ENCODE data around the gene GAK. TPM values are rescaled to one million over a fixed set of nuclear protein-coding genes. Genes with fewer than 3 reads are reported as not detected.

GAK gene
- total RNA-seq, 1 experiment from 2014 or later = 86.6 TPM

DNA sequence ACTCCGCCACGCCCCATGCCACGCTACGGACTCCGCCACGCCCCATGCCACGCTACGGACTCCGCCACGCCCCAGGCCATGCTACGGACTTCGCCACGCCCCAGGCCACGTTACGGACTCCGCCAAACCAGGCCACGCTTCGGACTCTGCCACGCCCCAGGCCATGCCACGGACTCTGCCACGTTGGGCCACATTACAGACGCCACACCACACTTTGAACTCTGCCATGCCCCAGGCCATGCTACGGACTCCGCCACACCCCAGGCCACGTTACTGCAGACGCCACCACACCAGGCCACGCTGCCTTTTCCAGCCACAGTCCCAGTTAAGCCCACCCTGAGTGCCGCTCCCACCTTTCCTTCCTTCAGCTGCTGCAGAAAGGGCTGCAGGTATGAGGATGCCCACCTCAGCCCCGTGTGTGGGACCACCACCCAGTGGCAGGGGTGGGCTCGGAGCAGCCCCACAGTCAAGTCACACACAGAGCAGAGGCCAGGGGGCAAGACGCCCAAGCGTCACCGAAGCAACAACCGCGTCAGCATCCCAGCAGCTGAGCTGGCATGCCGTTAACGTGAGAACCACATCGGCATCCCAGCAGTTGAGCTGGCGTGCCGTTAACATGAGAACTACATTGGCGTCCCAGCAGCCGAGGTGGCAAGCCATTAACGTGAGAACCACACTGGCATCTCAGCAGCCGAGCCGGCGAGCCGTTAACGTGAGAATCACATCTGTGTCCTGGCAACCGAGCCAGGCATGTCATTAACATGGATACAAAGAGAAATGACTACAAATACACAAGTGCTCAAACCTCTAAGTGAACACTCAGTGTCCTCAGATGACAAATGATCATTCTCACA is 26.4 kb downstream of the GAK start:
- POLR2A ChIA-PET = no interaction called here
- TF ChIP-seq POLR2AphosphoS5 (IDR thresholded peaks at IDR 0.05; ENCODE audit: low read depth, low read length) = no peak
- TF ChIP-seq, protein P1, sequence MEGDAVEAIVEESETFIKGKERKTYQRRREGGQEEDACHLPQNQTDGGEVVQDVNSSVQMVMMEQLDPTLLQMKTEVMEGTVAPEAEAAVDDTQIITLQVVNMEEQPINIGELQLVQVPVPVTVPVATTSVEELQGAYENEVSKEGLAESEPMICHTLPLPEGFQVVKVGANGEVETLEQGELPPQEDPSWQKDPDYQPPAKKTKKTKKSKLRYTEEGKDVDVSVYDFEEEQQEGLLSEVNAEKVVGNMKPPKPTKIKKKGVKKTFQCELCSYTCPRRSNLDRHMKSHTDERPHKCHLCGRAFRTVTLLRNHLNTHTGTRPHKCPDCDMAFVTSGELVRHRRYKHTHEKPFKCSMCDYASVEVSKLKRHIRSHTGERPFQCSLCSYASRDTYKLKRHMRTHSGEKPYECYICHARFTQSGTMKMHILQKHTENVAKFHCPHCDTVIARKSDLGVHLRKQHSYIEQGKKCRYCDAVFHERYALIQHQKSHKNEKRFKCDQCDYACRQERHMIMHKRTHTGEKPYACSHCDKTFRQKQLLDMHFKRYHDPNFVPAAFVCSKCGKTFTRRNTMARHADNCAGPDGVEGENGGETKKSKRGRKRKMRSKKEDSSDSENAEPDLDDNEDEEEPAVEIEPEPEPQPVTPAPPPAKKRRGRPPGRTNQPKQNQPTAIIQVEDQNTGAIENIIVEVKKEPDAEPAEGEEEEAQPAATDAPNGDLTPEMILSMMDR (IDR thresholded peaks at IDR 0.05) = no peak
- TF ChIP-seq SIN3A (IDR thresholded peaks at IDR 0.05; ENCODE audit: borderline replicate concordance, insufficient read depth, low read depth, low read length) = no peak
- no peak for TF ChIP-seq TCF7L2 (IDR thresholded peaks at IDR 0.05; ENCODE audit: low read depth, low read length)
- TF ChIP-seq, protein P2, sequence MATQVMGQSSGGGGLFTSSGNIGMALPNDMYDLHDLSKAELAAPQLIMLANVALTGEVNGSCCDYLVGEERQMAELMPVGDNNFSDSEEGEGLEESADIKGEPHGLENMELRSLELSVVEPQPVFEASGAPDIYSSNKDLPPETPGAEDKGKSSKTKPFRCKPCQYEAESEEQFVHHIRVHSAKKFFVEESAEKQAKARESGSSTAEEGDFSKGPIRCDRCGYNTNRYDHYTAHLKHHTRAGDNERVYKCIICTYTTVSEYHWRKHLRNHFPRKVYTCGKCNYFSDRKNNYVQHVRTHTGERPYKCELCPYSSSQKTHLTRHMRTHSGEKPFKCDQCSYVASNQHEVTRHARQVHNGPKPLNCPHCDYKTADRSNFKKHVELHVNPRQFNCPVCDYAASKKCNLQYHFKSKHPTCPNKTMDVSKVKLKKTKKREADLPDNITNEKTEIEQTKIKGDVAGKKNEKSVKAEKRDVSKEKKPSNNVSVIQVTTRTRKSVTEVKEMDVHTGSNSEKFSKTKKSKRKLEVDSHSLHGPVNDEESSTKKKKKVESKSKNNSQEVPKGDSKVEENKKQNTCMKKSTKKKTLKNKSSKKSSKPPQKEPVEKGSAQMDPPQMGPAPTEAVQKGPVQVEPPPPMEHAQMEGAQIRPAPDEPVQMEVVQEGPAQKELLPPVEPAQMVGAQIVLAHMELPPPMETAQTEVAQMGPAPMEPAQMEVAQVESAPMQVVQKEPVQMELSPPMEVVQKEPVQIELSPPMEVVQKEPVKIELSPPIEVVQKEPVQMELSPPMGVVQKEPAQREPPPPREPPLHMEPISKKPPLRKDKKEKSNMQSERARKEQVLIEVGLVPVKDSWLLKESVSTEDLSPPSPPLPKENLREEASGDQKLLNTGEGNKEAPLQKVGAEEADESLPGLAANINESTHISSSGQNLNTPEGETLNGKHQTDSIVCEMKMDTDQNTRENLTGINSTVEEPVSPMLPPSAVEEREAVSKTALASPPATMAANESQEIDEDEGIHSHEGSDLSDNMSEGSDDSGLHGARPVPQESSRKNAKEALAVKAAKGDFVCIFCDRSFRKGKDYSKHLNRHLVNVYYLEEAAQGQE (IDR thresholded peaks at IDR 0.05; ENCODE audit: insufficient read depth in 1 of 2, low read depth in 2 of 2, low read length in 1 of 2) = no peak
- CTCF ChIA-PET = no interaction called here
- DNase-seq (ENCODE audit: low read depth, low spot score) (no peak), ATAC-seq (no peak)
- BruUV-seq (replicated peaks) = no TSS peak
- in situ Hi-C loops (cut with HindIII; ENCODE audit: low pct_unique_long_range_greater_than_20kb, low sequenced_read_pairs) (no loop called here), intact Hi-C loops (cut with micrococcal nuclease; ENCODE audit: unreplicated experiment) (no loop called here)
- Histone ChIP-seq H3K4me1 (ENCODE audit: control insufficient read depth, insufficient read depth, low read length) (no peaks in the 10 kb centered on the region), H3K9me3 (ENCODE audit: control insufficient read depth, insufficient read depth, low read depth, low read length) (no peaks in the 10 kb centered on the region), H3K27ac (ENCODE audit: low read length) (no peak overlapping the region), H3K36me3 (ENCODE audit: control insufficient read depth, insufficient read depth, low read length) (no peaks in the 10 kb centered on the region), H3K4me3 (ENCODE audit: low read depth in 2 of 2, low read length in 2 of 2) (no peak overlapping the region), H3K27me3 (ENCODE audit: control insufficient read depth, insufficient read depth, low read length) (no peaks in the 10 kb centered on the region)

DNA sequence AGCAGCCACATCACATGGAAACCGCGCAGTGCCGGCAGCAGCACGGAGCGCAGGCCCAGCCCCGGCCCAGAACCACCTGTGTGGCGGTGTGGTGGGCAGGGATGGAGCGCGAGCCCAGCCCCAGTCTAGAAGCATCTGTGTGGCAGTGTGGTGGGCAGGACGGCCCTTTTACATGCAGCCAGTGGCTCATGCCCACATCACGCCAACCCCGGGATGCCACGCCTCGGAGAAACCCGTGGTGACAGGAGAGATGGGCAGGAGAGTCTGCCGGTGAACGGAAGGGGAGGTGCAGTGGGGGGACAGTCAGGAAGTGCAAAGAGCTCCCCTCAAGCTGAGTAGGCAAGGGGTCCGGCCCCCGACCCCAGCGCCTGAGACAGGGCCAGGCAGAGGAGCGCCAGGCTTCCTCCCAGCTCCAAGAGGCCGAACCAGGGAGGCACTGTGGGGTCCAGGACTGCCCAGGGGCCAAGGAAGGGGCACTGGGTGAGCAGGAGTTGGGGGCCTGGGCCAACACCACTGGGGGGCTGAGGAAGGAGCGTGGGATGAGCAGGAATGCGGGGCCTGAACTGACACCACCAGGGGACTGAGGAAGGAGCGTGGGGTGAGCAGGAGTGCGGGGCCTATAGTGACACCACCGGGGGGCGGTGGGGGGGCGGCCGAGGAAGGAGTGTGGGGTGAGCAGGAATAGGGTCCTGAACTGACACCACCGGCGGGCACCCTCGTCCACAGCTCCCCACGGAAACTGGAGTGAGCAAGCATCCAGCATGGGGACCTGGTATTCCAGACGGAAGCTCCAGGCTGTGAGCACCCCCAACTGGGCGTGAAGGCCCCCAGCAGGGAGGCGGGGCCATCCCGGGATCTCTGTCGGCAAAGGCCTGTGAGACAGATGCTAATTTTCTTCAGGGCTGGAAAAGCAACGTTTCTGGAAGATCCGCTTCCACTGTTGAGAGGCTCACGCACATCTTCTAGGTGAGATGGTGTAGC is 28.8 kb downstream of the GAK start:
- no TSS peak for BruUV-seq (replicated peaks)
- no peaks in the 10 kb centered on the region for H3K4me1 ChIP-seq (ENCODE audit: control insufficient read depth, insufficient read depth, low read length)
- no peak overlapping the region for H3K27ac ChIP-seq (ENCODE audit: low read length)
- H3K4me3 ChIP-seq (ENCODE audit: low read depth in 2 of 2, low read length in 2 of 2) = no peak overlapping the region
- ChIA-PET POLR2A (no interaction called here), CTCF (no interaction called here)
- ATAC-seq (no peak), DNase-seq (ENCODE audit: low read depth, low spot score) (no peak)
- in situ Hi-C loops (cut with HindIII; ENCODE audit: low pct_unique_long_range_greater_than_20kb, low sequenced_read_pairs) = no loop called here
- H3K27me3 ChIP-seq (ENCODE audit: control insufficient read depth, insufficient read depth, low read length) = no peaks in the 10 kb centered on the region
- no peaks in the 10 kb centered on the region for H3K36me3 ChIP-seq (ENCODE audit: control insufficient read depth, insufficient read depth, low read length)
- no peak for TF ChIP-seq TCF7L2 (IDR thresholded peaks at IDR 0.05; ENCODE audit: low read depth, low read length)
- TF ChIP-seq, protein P2 (IDR thresholded peaks at IDR 0.05; ENCODE audit: insufficient read depth in 1 of 2, low read depth in 2 of 2, low read length in 1 of 2) = no peak
- TF ChIP-seq, protein P1 (IDR thresholded peaks at IDR 0.05) = no peak
- TF ChIP-seq SIN3A (IDR thresholded peaks at IDR 0.05; ENCODE audit: borderline replicate concordance, insufficient read depth, low read depth, low read length) = no peak
- no peak for TF ChIP-seq POLR2AphosphoS5 (IDR thresholded peaks at IDR 0.05; ENCODE audit: low read depth, low read length)
- intact Hi-C loops (cut with micrococcal nuclease; ENCODE audit: unreplicated experiment) = no loop called here
- no peaks in the 10 kb centered on the region for H3K9me3 ChIP-seq (ENCODE audit: control insufficient read depth, insufficient read depth, low read depth, low read length)

Data from Panc1 (cell line).